ENCODE data around the gene EXOG. TPM values are rescaled to one million over a fixed set of nuclear protein-coding genes. Genes with fewer than 3 reads are reported as not detected.

EXOG gene
- total and polyA plus RNA-seq, 2 donors (not counting 1 experiment from before 2014, with no cell fraction given), result 8.8 to 36.8 TPM

DNA sequence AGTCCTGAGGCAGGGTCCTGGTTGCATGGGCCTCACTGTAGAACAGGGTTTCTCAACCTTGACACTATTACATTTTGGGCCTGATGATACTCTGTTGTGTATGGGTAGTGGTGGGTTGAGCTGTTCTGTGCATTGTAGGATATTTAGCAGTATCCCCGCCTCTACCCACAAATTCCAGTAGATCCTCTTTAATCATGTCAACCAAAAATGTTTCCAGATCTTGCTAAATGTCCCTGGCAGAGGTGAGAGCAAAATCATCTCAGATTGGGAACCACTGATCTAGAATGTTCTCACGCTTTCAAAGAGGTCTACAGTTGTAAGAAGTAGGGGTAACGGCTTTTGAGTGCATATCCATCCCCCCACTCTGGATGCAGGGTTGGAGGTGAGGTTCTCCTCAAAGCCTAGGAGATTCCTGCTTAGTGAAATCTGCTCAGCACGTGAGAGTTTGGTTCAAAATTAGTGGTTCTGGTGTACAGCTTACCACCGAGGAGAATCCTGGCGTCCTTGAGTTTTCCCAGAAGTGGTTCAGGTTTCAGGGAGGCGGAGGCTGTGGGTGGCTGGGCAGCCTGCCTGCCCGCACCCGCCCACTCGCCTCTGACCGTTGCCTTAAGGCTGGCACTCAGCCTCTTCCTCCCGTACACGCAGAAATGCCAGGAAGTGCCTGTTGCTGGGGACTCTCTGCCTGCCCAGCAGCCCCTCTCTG, 37.2 kb upstream of the EXOG start:
- TF ChIP-seq, protein P1, sequence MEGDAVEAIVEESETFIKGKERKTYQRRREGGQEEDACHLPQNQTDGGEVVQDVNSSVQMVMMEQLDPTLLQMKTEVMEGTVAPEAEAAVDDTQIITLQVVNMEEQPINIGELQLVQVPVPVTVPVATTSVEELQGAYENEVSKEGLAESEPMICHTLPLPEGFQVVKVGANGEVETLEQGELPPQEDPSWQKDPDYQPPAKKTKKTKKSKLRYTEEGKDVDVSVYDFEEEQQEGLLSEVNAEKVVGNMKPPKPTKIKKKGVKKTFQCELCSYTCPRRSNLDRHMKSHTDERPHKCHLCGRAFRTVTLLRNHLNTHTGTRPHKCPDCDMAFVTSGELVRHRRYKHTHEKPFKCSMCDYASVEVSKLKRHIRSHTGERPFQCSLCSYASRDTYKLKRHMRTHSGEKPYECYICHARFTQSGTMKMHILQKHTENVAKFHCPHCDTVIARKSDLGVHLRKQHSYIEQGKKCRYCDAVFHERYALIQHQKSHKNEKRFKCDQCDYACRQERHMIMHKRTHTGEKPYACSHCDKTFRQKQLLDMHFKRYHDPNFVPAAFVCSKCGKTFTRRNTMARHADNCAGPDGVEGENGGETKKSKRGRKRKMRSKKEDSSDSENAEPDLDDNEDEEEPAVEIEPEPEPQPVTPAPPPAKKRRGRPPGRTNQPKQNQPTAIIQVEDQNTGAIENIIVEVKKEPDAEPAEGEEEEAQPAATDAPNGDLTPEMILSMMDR (IDR thresholded peaks at IDR 0.05), result no peak
- no peak for TF ChIP-seq EZH2 (IDR thresholded peaks at IDR 0.05; ENCODE audit: borderline replicate concordance, insufficient read depth, low read depth, low read length, poor library complexity, severe bottlenecking)
- H2AFZ ChIP-seq (ENCODE audit: insufficient read depth, low read depth, low read length, poor library complexity, severe bottlenecking), result no peak overlapping the region
- Mint-ChIP-seq H3K27me3 (peaks cover 4% of the 10 kb centered on the region), H3K4me1 (peaks cover 8% of the 10 kb centered on the region), H3K9me3 (ENCODE audit: insufficient read depth) (no peaks in the 10 kb centered on the region), H3K27ac (no peak overlapping the region), H3K4me3 (no peak overlapping the region)
- no peak for ATAC-seq (ENCODE audit: low read depth)
- WGBS (ENCODE audit: insufficient coverage), result 93% methylated on average over 10 of the region's 13 CpGs
- H3K27ac ChIP-seq (ENCODE audit: low read length in 2 of 2), result no peak overlapping the region
- no peaks in the 10 kb centered on the region for H4K20me1 ChIP-seq (ENCODE audit: control insufficient read depth, insufficient read depth, low read length, poor library complexity, severe bottlenecking)
- peaks cover 0 to 3% (median 0%) of the 10 kb centered on the region in 3 donors for H3K9me3 ChIP-seq (ENCODE audit: control extremely low read depth in 1 of 3, control insufficient read depth in 2 of 3, insufficient read depth in 1 of 3, low read length in 2 of 3)
- H3K9ac ChIP-seq (ENCODE audit: low read length), result no peak overlapping the region
- H3K4me2 ChIP-seq (replicated peaks; ENCODE audit: low read depth, low read length, poor library complexity, severe bottlenecking), result no peak overlapping the region
- H3K79me2 ChIP-seq (ENCODE audit: control insufficient read depth, insufficient read depth, low read length), result no peaks in the 10 kb centered on the region
- DNase-seq, result no peak
- CTCF ChIA-PET, result no interaction called here
- no peaks in the 10 kb centered on the region for H3K36me3 ChIP-seq (replicated peaks in 1 of 2; ENCODE audit: control extremely low read depth in 1 of 2, control insufficient read depth in 1 of 2, extremely low read depth in 1 of 2, insufficient read depth in 2 of 2, low read length in 1 of 2)
- intact Hi-C loops (cut with micrococcal nuclease), result loop anchor here (10.0 kb wide), 1 partner anchor 114 kb away; the partner anchor contains the start of gene XYLB
- H3K4me1 ChIP-seq (ENCODE audit: control insufficient read depth in 2 of 2, insufficient read depth in 2 of 2, low read length in 2 of 2), result peaks cover 5 to 16% of the 10 kb centered on the region in 2 donors
- peaks cover 0 to 17% (median 0%) of the 10 kb centered on the region in 4 experiments for H3K27me3 ChIP-seq (replicated peaks in 1 of 4; ENCODE audit: control extremely low read depth in 1 of 4, control insufficient read depth in 3 of 4, insufficient read depth in 4 of 4, low read length in 3 of 4)
- POLR2A ChIA-PET, result interaction anchor here (0.6 kb wide), 1 partner anchor 16 kb away, joined by 3 read pairs; no protein-coding TSS in a partner anchor
- no peak overlapping the region for H3K4me3 ChIP-seq (ENCODE audit: control extremely low read depth in 1 of 5, extremely low read depth in 1 of 5, insufficient read depth in 1 of 5, low read depth in 2 of 5, low read length in 4 of 5)

DNA sequence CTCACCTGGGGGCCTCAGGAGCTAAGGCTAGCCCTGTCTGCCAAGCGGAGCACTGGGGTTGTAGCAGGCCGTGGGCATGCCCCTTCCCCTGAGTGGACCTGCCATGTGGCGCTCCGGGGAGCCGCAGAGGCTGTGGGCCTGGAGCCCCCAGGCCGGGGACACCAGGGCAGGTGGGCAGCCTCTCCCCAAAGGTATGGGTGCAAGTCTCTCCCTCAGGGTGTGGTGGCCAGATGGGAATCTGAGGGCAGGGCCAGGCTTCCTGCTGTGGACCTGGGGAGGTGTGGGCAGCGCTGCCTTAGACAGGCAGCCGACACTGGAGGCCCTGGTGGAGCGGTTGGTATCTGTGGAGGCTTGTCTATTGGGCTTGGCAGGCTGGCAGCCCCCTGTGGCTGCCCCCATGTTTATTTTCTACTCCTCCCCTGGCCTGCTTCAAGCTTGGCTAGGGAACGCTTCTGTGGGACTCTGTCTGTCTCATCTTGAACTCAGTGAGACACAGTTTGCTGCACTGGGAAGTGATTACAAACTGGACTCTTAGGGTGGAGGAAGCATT, 36.6 kb upstream of the EXOG start:
- Histone ChIP-seq H3K9ac (ENCODE audit: low read length) (no peak overlapping the region), H3K36me3 (replicated peaks in 1 of 2; ENCODE audit: control extremely low read depth in 1 of 2, control insufficient read depth in 1 of 2, extremely low read depth in 1 of 2, insufficient read depth in 2 of 2, low read length in 1 of 2) (no peaks in the 10 kb centered on the region), H3K27me3 (replicated peaks in 1 of 4; ENCODE audit: control extremely low read depth in 1 of 4, control insufficient read depth in 3 of 4, insufficient read depth in 4 of 4, low read length in 3 of 4) (peaks cover 0 to 13% (median 0%) of the 10 kb centered on the region in 4 experiments), H2AFZ (ENCODE audit: insufficient read depth, low read depth, low read length, poor library complexity, severe bottlenecking) (no peak overlapping the region), H3K4me3 (ENCODE audit: control extremely low read depth in 1 of 5, extremely low read depth in 1 of 5, insufficient read depth in 1 of 5, low read depth in 2 of 5, low read length in 4 of 5) (no peak overlapping the region), H3K4me1 (ENCODE audit: control insufficient read depth in 2 of 2, insufficient read depth in 2 of 2, low read length in 2 of 2) (peaks cover 5 to 13% of the 10 kb centered on the region in 2 donors), H3K9me3 (ENCODE audit: control extremely low read depth in 1 of 3, control insufficient read depth in 2 of 3, insufficient read depth in 1 of 3, low read length in 2 of 3) (peaks cover 0 to 1% (median 0%) of the 10 kb centered on the region in 3 donors), H3K27ac (ENCODE audit: low read length in 2 of 2) (no peak overlapping the region), H3K4me2 (replicated peaks; ENCODE audit: low read depth, low read length, poor library complexity, severe bottlenecking) (no peak overlapping the region), H4K20me1 (ENCODE audit: control insufficient read depth, insufficient read depth, low read length, poor library complexity, severe bottlenecking) (no peaks in the 10 kb centered on the region), H3K79me2 (ENCODE audit: control insufficient read depth, insufficient read depth, low read length) (no peaks in the 10 kb centered on the region)
- ATAC-seq (ENCODE audit: low read depth) (no peak), DNase-seq (no peak)
- Mint-ChIP-seq H3K27ac (no peak overlapping the region), H3K9me3 (ENCODE audit: insufficient read depth) (no peaks in the 10 kb centered on the region), H3K4me1 (peaks cover 6% of the 10 kb centered on the region), H3K4me3 (no peak overlapping the region), H3K27me3 (peaks cover 1% of the 10 kb centered on the region)
- no peak for TF ChIP-seq EZH2 (IDR thresholded peaks at IDR 0.05; ENCODE audit: borderline replicate concordance, insufficient read depth, low read depth, low read length, poor library complexity, severe bottlenecking)
- TF ChIP-seq, protein P1 (IDR thresholded peaks at IDR 0.05), result no peak
- 99% methylated on average over 7 of the region's 10 CpGs for WGBS (ENCODE audit: insufficient coverage)
- POLR2A ChIA-PET, result no interaction called here
- intact Hi-C loops (cut with micrococcal nuclease), result loop anchor here (10.0 kb wide), 1 partner anchor 115 kb away; the partner anchor contains the start of gene XYLB
- CTCF ChIA-PET, result no interaction called here

Data from B cell (primary cell).